GM12892 (cell line): ENCODE measurements around the gene IMMT.

ENCODE experiments used
- POLR2A ChIP-seq: IDR thresholded peaks from 2 replicates; pipeline ENCODE4 v1.6.1; 2011; ENCODE audit warnings: low read depth, low read length, control low read depth
- POLR2AphosphoS5 ChIP-seq: IDR thresholded peaks from 2 replicates; pipeline ENCODE4 v1.6.1; 2011; ENCODE audit warnings: low read depth, low read length, control low read depth
- TAF1 ChIP-seq: IDR thresholded peaks from 2 replicates; pipeline ENCODE4 v1.6.1; 2011; ENCODE audit warnings: low read depth, mild to moderate bottlenecking, control low read depth, low read length, borderline replicate concordance

- TF ChIP-seq POLR2AphosphoS5 (no peak), POLR2A (no peak), TAF1 (no peak)
Measured at GRCh38 chr2:86219896-86220295, 24.6 kb upstream of the IMMT start.
